ENCODE data around the gene SFI1. TPM values are rescaled to one million over a fixed set of nuclear protein-coding genes. Genes with fewer than 3 reads are reported as not detected.
"Not testable (repeated sequence)": the region's sequence is repeated elsewhere in the genome, so short reads cannot be mapped to it uniquely, and the experiment has no call there.

The SFI1 gene
- total RNA-seq, 1 donor from 2014 or later: 352 TPM

DNA sequence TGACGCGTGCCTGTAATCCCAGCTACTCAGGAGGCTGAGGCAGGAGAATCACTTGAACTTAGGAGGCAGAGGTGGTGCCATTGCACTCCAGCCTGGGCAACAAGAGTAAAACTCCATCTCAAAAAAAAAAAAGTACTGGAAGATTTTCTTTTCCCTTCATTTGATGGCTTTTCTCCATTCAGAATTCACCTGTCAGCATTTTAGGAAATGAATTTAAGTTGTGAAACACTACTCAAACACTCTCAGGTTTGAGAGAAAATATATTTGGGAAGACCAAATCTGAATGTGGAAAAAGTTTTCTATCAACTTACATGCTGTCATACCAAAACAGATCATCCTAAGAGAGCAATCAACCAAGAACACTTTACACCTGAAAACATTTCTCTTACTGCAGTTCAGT lies 9.4 kb upstream of the SFI1 start:
- H3K27ac Mint-ChIP-seq: no peak overlapping the region
- DNase-seq: no peak
- intact Hi-C loops (cut with micrococcal nuclease): no loop called here
- peaks cover 58% of the 10 kb centered on the region for H3K36me3 Mint-ChIP-seq (ENCODE audit: low read depth)
- peaks cover 52% of the 10 kb centered on the region for H3K4me1 Mint-ChIP-seq
- peak overlapping the region; percentile 57 for H3K4me3 Mint-ChIP-seq
- no peaks in the 10 kb centered on the region for H3K27me3 Mint-ChIP-seq
- no peaks in the 10 kb centered on the region for H3K9me3 Mint-ChIP-seq

DNA sequence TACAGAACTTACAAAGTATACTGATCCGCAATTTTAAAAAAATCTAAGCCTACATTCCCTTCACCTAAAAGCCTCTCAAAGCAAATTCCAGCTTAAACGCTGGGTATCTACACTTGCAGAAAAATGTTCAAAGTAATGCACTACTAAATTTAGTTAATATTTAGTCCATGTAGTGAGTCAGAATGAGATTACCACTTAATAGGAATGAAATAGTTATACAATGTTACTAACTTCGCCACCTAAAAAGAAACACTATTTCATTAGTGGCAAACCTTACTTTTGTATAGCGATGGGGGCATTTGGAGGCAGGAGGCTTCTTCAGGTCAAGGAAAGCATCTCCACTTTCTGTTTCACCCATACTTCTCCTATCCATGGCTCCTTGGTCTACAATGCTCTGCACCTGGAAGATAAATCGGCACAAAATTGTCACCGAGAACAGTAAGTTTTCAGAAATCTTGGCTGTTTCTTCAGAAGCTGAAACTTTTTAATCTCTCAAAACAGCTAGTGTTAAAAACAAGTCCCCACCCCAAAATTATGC lies 7.9 kb upstream of the SFI1 start:
- peak overlapping the region; percentile 75 for H3K27ac Mint-ChIP-seq

DNA sequence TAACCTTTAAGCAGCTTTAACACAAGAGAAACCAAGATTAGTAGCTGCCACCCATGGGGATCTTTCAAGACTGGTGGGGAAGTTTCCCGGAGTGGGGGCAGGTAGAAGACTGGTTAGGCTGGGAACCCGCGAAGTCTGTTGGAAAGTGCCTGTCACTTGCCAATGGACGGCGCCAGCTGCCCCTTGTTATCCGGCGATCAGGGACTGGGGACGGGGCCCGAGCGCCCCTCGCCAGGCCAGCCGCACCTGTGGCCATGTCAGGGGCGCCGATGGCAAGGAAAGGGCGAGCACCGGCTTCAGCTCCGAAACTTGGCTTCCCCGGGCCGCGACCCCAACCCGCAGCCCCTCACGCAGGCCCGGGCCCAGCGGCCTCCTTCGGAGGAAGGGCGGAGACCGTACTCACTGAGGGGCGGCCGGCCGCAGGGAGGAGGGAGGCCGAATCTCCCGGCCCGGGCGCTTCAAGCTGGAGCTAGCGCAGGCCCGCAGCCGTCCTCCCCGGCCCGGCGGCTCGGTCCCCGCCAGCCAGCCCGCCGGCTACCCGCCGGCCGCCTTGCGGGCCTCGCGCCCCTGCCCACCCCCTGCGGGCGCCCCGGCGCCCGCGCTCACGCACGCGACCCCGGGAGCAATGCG lies 7.2 kb upstream of the SFI1 start:
- H3K4me3 Mint-ChIP-seq: peak overlapping the region; percentile 86
- intact Hi-C loops (cut with micrococcal nuclease): loop anchor here (1.0 to 2.0 kb wide), 5 partner anchors 8 to 144 kb away; partner anchors contain the start of gene DRG1

More for the DNA sequence above, 7.9 kb upstream of the SFI1 start:
- H3K4me3 Mint-ChIP-seq: peak overlapping the region; percentile 86
- intact Hi-C loops (cut with micrococcal nuclease): loop anchor here (2.0 kb wide), 3 partner anchors 90 to 144 kb away; partner anchors contain the start of gene DRG1
- H3K4me1 Mint-ChIP-seq: peaks cover 48% of the 10 kb centered on the region
- peaks cover 45% of the 10 kb centered on the region for H3K36me3 Mint-ChIP-seq (ENCODE audit: low read depth)
- no peaks in the 10 kb centered on the region for H3K9me3 Mint-ChIP-seq
- no peak for DNase-seq
- no peaks in the 10 kb centered on the region for H3K27me3 Mint-ChIP-seq

DNA sequence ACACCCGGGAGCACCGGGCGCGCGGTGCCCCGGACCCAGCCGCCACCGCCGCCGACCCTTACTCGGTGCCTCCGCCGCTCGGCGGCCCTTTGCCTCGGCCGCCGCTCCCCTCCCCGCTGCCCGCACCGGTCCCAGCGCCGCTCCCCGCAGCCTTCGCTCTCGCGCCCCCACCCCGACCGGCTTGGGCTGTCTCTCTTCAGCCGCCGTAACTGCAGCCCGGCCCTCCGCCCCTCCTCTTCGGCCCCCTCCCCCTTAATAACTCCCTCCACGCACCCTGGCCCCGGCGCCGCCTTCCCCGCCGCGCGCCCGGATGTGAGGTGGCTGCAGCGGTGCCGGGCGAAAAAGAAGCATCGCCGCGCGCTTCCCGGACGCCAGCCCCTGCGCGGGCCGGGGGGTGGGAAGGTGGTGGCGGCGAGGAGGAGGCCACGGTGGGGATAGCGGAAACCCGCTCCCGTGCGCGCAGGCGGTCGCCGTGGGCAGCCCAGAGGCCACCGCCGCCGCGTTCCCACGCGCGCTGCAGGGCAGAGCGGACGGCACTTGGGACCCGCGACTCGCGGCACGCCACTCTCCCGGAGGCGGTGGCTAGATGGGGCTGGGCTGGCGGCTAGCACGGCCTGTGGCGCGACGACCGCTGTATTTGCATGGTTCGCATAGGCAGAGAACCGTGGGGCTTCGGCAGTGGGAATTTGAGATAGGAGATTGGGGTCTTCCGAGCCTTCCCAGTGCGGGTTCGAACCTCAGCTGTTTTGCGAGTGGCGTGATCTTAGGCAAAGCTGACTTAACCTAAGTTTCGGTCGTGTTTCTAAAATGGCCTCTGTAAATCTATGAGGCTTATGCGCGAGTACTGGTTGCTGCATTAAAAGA lies 6.5 kb upstream of the SFI1 start, which contains the start of gene EIF4ENIF1:
TSS of gene EIF4ENIF1 (minus strand) at position 211 of the 864 bp plus-strand sequence. CDS start 1,124 bp downstream, outside the sequence.
- H3K27ac Mint-ChIP-seq: peak within 1 kb of the TSS; percentile 99
- H3K4me1 Mint-ChIP-seq: peaks cover 42% of the 10 kb centered on the region
- H3K9me3 Mint-ChIP-seq: no peaks in the 10 kb centered on the region
- H3K36me3 Mint-ChIP-seq (ENCODE audit: low read depth): peaks cover 32% of the 10 kb centered on the region
- peak within 1 kb of the TSS; percentile 90 for H3K4me3 Mint-ChIP-seq
- DNase-seq: peak; percentile 95
- H3K27me3 Mint-ChIP-seq: no peaks in the 10 kb centered on the region
- intact Hi-C loops (cut with micrococcal nuclease): loop anchor here (1.0 to 10.0 kb wide), 8 partner anchors 7 to 1065 kb away; partner anchors contain the start of genes DRG1, MTFP1 and PIK3IP1

More for the DNA sequence above, 7.2 kb upstream of the SFI1 start:
- H3K27me3 Mint-ChIP-seq: no peaks in the 10 kb centered on the region
- peak overlapping the region; percentile 75 for H3K27ac Mint-ChIP-seq
- peaks cover 38% of the 10 kb centered on the region for H3K36me3 Mint-ChIP-seq (ENCODE audit: low read depth)
- H3K9me3 Mint-ChIP-seq: no peaks in the 10 kb centered on the region
- peaks cover 45% of the 10 kb centered on the region for H3K4me1 Mint-ChIP-seq
- peak; percentile 76 for DNase-seq

DNA sequence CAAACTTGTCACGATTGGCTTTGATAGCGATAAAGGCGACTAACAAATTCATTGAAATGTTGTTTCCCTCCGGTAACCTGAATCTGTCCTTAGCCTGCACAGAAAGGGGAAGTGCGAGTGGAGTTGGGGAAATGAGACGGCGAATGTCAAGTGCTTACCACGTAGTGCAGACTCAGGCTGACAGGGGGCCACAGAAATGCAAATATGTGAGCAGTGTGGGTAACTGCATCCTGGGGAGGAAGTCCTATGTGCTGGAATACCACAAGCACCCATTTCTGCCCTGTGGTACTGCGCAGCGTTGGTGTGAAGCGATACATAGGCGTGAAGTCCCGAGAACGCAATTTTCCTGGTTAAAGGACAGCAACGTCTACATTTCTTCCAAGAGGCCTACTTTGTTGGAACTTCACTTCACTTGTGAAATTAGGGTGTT lies 5.8 kb upstream of the SFI1 start:
- H3K4me3 Mint-ChIP-seq: peak overlapping the region; percentile 90
- H3K27me3 Mint-ChIP-seq: no peaks in the 10 kb centered on the region
- peak; percentile 88 for DNase-seq
- H3K27ac Mint-ChIP-seq: peak overlapping the region; percentile 99
- peaks cover 26% of the 10 kb centered on the region for H3K36me3 Mint-ChIP-seq (ENCODE audit: low read depth)
- intact Hi-C loops (cut with micrococcal nuclease): loop anchor here (1.0 to 10.0 kb wide), 3 partner anchors 47 to 1066 kb away; partner anchors contain the start of genes MTFP1 and PIK3IP1
- H3K9me3 Mint-ChIP-seq: no peaks in the 10 kb centered on the region
- H3K4me1 Mint-ChIP-seq: peaks cover 35% of the 10 kb centered on the region

DNA sequence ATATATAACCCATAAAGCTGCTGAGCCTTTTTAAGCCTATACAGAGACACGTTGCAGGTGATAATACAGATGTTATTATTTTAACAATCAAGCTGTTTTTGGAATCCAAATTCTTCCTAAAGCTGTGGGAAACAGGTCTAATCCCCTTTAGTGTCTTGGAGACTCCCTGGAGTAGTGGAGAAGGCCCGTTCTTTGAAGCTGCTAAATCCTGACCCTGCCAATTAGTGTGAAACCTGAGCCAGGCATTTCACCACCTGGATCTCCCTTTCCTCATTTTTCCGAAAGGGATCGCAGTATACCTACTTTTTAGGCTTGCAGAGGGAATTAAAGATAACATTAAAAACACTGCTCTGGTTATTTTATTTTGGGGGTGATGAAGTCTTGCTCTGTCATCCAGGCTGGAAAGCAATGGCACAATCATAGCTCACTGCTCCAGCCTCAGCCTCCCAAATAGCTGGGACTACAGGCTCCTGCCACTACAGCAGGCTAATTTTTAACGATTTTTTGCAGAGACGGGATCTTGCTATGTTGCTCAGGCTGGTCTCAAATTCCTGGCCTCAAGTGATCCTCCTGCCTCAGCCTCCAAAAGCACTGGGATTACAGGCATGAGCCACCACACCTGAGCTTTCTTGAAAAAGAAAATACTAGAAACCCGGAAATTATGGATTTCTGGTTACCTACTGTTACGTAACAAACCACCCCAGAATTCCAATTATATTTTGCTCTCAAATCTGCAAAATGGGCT lies 4.9 kb upstream of the SFI1 start:
- Mint-ChIP-seq H3K9me3 (no peaks in the 10 kb centered on the region), H3K4me3 (peak overlapping the region; percentile 90), H3K4me1 (peaks cover 40% of the 10 kb centered on the region), H3K27me3 (no peaks in the 10 kb centered on the region), H3K27ac (peak overlapping the region; percentile 99), H3K36me3 (ENCODE audit: low read depth) (peaks cover 23% of the 10 kb centered on the region)
- intact Hi-C loops (cut with micrococcal nuclease): loop anchor here (5.0 to 10.0 kb wide), 2 partner anchors 199 to 1067 kb away; partner anchors contain the start of genes MTFP1 and PIK3IP1
- DNase-seq: no peak

DNA sequence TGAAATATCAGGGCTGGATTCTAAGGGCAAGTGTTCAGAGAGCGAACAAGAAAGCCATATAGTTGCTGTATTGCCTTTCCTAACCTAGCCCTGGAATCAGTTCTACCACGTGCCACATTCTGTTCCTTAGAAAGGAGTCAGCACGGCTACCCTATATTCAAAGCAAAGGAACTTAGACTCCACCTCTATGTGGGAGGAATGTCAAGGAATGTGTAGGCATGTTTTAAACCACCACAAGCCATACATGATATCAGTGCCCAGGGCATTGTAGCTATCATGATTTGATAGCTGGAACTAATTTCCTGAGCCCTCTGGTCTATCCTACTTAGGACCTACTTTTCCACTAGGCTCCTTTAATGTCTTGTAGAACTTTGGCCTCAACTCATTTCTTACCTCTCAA lies 4.2 kb upstream of the SFI1 start:
- H3K27me3 Mint-ChIP-seq: no peaks in the 10 kb centered on the region
- DNase-seq: no peak
- H3K4me3 Mint-ChIP-seq: peak overlapping the region; percentile 90
- intact Hi-C loops (cut with micrococcal nuclease): loop anchor here (5.0 to 10.0 kb wide), 2 partner anchors 200 to 1067 kb away; partner anchors contain the start of genes MTFP1 and PIK3IP1
- no peaks in the 10 kb centered on the region for H3K9me3 Mint-ChIP-seq
- H3K27ac Mint-ChIP-seq: peak overlapping the region; percentile 78
- peaks cover 19% of the 10 kb centered on the region for H3K36me3 Mint-ChIP-seq (ENCODE audit: low read depth)
- H3K4me1 Mint-ChIP-seq: peaks cover 37% of the 10 kb centered on the region

DNA sequence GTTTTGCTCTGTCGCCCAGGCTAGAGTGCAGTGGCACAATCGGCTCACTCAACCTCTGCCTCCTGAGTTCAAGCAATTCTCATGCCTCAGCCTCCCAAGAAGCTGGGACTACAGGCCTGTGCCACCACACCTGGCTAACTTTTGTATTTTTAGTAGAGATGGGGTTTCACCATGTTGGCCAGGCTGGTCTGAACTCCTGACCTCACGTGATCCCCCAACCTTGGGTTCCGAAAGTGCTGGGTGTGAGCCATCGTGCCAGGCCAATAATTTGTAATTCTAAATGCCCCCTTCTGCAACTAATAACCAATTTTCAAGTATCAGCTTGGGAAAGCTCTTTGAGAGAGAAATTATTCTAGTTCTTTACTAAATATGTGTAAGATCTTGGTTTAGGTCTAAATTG lies 3.0 kb upstream of the SFI1 start:
- peaks cover 39% of the 10 kb centered on the region for H3K4me1 Mint-ChIP-seq
- peak overlapping the region; percentile 10 for H3K4me3 Mint-ChIP-seq

DNA sequence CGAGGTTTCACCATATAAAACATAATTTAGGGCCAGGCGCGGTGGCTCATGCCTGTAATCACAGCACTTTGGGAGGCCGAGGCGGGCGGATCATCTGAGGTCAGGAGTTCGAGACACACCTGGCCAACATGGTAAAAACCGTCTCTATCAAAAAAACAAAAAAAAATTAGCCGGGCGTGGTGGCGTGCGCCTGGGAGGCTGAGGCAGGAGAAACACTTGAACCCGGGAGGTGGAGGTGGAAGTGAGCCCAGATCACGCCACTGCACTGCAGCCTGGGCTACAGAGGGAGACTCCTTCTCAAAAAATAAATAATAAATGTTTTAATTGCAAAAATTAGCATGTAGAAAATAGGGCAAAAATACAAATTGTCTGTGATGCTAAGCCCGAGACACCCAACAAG lies 993 bp upstream of the SFI1 start:
- Mint-ChIP-seq H3K4me3 (peak overlapping the region; percentile 90), H3K36me3 (ENCODE audit: low read depth) (peaks cover 26% of the 10 kb centered on the region), H3K9me3 (no peaks in the 10 kb centered on the region), H3K27me3 (no peaks in the 10 kb centered on the region), H3K4me1 (peaks cover 43% of the 10 kb centered on the region), H3K27ac (peak overlapping the region; percentile 93)
- intact Hi-C loops (cut with micrococcal nuclease): loop anchor here (10.0 kb wide), 1 partner anchor 1071 kb away; the partner anchor contains the start of gene MTFP1
- peak; percentile 61 for DNase-seq

More for the DNA sequence above, 3.0 kb upstream of the SFI1 start:
- H3K9me3 Mint-ChIP-seq, DNase-seq, H3K27me3 Mint-ChIP-seq: not testable (repeated sequence)
- intact Hi-C loops (cut with micrococcal nuclease): loop anchor here (5.0 to 10.0 kb wide), 2 partner anchors 201 to 1069 kb away; partner anchors contain the start of genes MTFP1 and PIK3IP1
- peaks cover 21% of the 10 kb centered on the region for H3K36me3 Mint-ChIP-seq (ENCODE audit: low read depth)
- peak overlapping the region; percentile 52 for H3K27ac Mint-ChIP-seq

DNA sequence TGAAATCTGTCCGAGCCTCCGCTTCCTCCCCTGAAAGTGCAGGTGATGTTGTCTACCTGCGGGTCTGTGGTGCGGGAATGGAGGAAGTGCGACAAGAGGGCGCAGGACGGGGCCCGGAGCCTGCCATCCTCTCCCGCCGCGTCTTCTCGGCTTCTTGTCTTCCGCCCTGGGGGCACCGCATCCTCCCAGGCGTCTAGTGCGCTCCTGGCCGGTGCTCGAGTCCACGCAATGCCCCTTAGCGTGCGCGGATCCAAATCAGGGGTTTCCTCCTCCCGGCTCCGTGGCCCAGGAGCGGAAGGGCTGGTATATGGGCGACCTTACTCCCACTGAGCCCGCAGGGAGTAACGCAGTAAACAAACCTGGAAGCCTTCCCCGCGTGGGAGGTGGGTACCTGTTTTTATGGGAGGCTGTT lies 405 bp downstream of the SFI1 start:
- Mint-ChIP-seq H3K27ac (peak overlapping the region; percentile 93), H3K36me3 (ENCODE audit: low read depth) (peaks cover 36% of the 10 kb centered on the region), H3K9me3 (no peaks in the 10 kb centered on the region), H3K27me3 (no peaks in the 10 kb centered on the region), H3K4me3 (peak overlapping the region; percentile 90), H3K4me1 (peaks cover 35% of the 10 kb centered on the region)
- DNase-seq: peak; percentile 84
- intact Hi-C loops (cut with micrococcal nuclease): loop anchor here (1.0 to 10.0 kb wide), 8 partner anchors 7 to 1072 kb away; partner anchors contain the start of genes EIF4ENIF1, MTFP1 and PATZ1

DNA sequence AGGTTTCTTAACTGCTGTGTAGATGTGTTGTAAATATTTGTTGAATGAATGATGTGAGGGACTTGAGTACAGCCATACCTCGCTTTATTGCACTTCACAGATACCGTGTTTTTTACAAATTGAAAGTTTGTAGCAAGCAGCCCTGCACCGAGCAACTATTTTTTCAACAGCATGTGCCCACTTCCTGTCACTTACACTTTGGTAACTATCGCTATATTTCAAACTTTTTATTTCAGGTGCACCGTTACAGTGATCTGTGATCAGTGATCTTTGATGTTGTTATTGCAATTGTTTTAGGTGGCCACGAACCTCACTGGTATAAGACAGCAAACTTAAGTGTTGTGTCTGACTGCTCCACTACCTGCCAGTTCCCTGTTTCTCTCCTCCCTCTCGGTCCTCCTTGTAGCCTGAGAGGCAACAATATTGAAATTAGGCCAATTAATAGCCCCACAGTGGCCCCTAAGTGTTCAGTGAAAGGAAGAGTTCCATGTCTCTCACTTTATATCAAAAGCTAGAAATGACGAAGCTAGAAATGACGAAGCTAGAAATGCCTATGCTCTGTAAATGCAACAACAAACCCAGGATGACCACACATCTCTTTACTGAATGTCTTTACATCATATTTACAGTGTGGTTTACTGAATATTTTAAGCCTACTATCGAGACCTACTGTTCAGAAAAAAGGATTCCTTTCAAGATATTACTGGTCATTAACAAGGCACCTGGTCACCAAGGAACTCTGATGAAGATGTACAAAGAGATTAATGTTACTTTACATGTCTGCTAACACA lies 1.0 kb downstream of the SFI1 start:
- H3K36me3 Mint-ChIP-seq (ENCODE audit: low read depth): peaks cover 39% of the 10 kb centered on the region
- peaks cover 37% of the 10 kb centered on the region for H3K4me1 Mint-ChIP-seq
- H3K9me3 Mint-ChIP-seq: no peaks in the 10 kb centered on the region
- no peak for DNase-seq
- H3K4me3 Mint-ChIP-seq: peak overlapping the region; percentile 90
- intact Hi-C loops (cut with micrococcal nuclease): loop anchor here (1.0 to 10.0 kb wide), 6 partner anchors 8 to 1073 kb away; partner anchors contain the start of genes EIF4ENIF1, MTFP1 and PATZ1
- no peaks in the 10 kb centered on the region for H3K27me3 Mint-ChIP-seq
- H3K27ac Mint-ChIP-seq: peak overlapping the region; percentile 93

DNA sequence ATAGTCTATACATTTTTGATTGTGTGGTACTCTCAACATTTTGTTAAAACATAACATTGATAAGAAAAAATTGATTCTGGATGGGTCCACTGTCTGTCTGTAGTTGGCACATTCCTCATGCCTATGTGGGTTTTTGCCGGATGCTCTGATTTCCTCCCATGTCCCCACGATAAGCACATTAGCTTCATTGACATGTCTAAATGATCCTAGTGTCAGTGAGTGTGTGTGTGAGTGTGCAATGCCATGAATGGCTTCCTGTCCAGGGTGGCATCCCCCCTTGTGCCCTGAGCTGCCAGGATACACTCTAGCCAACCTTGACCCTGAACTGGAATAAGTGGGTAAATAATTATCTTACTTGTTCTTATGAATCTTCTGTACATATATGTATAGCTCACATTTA lies 5.4 kb downstream of the SFI1 start:
- Mint-ChIP-seq H3K36me3 (ENCODE audit: low read depth) (peaks cover 65% of the 10 kb centered on the region), H3K27ac (peak overlapping the region; percentile 20), H3K4me1 (peaks cover 48% of the 10 kb centered on the region), H3K4me3 (no peak overlapping the region), H3K27me3 (no peaks in the 10 kb centered on the region), H3K9me3 (no peaks in the 10 kb centered on the region)
- intact Hi-C loops (cut with micrococcal nuclease): no loop called here
- DNase-seq: no peak
